CD14-positive monocyte (primary cell): ENCODE measurements around the gene EBP. TPM values are rescaled to one million over a fixed set of nuclear protein-coding genes. Genes with fewer than 3 reads are reported as not detected.

Experiments used
- DNase-seq, 3 donors: peaks; one replicate each; pipeline ENCODE4 v3.0.0-alpha.2; 2011 to 2022
- H2AFZ ChIP-seq: 2 replicates; pipeline ENCODE4 v1.6.0; 2012; ENCODE audit warnings: mild to moderate bottlenecking, low read depth, low read length, inconsistent platforms; ENCODE audit not compliant: insufficient read depth, poor library complexity, severe bottlenecking
- H3K27ac ChIP-seq, 2 donors: 1 replicate in 1 of 2; 2 replicates in 1 of 2; pipeline ENCODE4 v1.5.1; 2012 to 2013; ENCODE audit warnings: low read length in 2 of 2, control low read depth in 1 of 2, inconsistent platforms in 1 of 2, low read depth in 1 of 2, mild to moderate bottlenecking in 1 of 2
- H3K27me3 ChIP-seq, 2 donors: one replicate each; pipeline versions ENCODE4 v1.6.0 to v1.6.1; 2011 to 2013; ENCODE audit warnings: low read length in 2 of 2; ENCODE audit not compliant: control insufficient read depth in 2 of 2, insufficient read depth in 2 of 2
- H3K36me3 ChIP-seq, 2 donors: replicated peaks in 1 of 2; 1 replicate in 1 of 2; 2 replicates in 1 of 2; pipeline versions ENCODE4 v1.5.1 to v1.6.1; 2012 to 2013; ENCODE audit warnings: low read length in 2 of 2, control low read depth in 1 of 2, inconsistent platforms in 1 of 2, mild to moderate bottlenecking in 1 of 2; ENCODE audit not compliant: insufficient read depth in 2 of 2, control insufficient read depth in 1 of 2
- H3K4me1 ChIP-seq, 2 donors: 1 replicate in 1 of 2; 2 replicates in 1 of 2; pipeline versions ENCODE4 v1.5.1 to v1.6.1; 2012 to 2013; ENCODE audit warnings: low read length in 2 of 2, control low read depth in 1 of 2, inconsistent platforms in 1 of 2, mild to moderate bottlenecking in 1 of 2, moderate library complexity in 1 of 2; ENCODE audit not compliant: insufficient read depth in 2 of 2, control insufficient read depth in 1 of 2
- H3K4me2 ChIP-seq: replicated peaks from 2 replicates; pipeline ENCODE3; 2012; ENCODE audit warnings: low read length, moderate library complexity, mild to moderate bottlenecking; ENCODE audit not compliant: poor library complexity, severe bottlenecking; ENCODE audit errors: extremely low read depth
- H3K4me3 ChIP-seq, 3 experiments: fragments of 200-600 bp in 1 of 3; sonication (generic) in 1 of 3; replicated peaks in 1 of 3; 1 replicate in 2 of 3; 2 replicates in 1 of 3; pipeline ENCODE4 v1.5.1; 2011 to 2013; ENCODE audit warnings: low read length in 3 of 3, mild to moderate bottlenecking in 3 of 3, control low read depth in 2 of 3, low read depth in 2 of 3, inconsistent platforms in 1 of 3, moderate library complexity in 1 of 3
- H3K79me2 ChIP-seq: 2 replicates; pipeline ENCODE4 v1.6.0; 2012; ENCODE audit warnings: mild to moderate bottlenecking, control low read depth, inconsistent platforms, low read length, moderate library complexity; ENCODE audit not compliant: insufficient read depth
- H3K9ac ChIP-seq: 2 replicates; pipeline ENCODE4 v1.6.0; 2017; ENCODE audit warnings: low read length, mild to moderate bottlenecking; ENCODE audit not compliant: insufficient read depth, poor library complexity, severe bottlenecking
- H3K9me3 ChIP-seq, 2 donors: replicated peaks in 1 of 2; 1 replicate in 1 of 2; 2 replicates in 1 of 2; pipeline versions ENCODE4 v1.5.1 to v1.6.1; 2012 to 2013; ENCODE audit warnings: low read length in 2 of 2, control low read depth in 1 of 2; ENCODE audit not compliant: control insufficient read depth in 1 of 2, insufficient read depth in 1 of 2
- H4K20me1 ChIP-seq: 2 replicates; pipeline ENCODE4 v1.6.0; 2012; ENCODE audit warnings: mild to moderate bottlenecking, low read length, control low read depth, moderate library complexity; ENCODE audit not compliant: insufficient read depth
- H3K27ac Mint-ChIP-seq, 7 donors: one replicate each; pipeline ENCODE4 v1.8.0; 2020; ENCODE audit warnings: mild to moderate bottlenecking in 7 of 7, mixed read lengths in 7 of 7, moderate library complexity in 6 of 7, inconsistent platforms in 2 of 7
- H3K27me3 Mint-ChIP-seq, 3 donors: one replicate each; pipeline ENCODE4 v1.8.0; 2021 to 2022; ENCODE audit warnings: low read depth in 3 of 3, mild to moderate bottlenecking in 3 of 3, mixed read lengths in 3 of 3, moderate library complexity in 3 of 3, inconsistent platforms in 1 of 3
- H3K36me3 Mint-ChIP-seq, 2 donors: one replicate each; pipeline ENCODE4 v1.8.0; 2020; ENCODE audit warnings: mixed read lengths in 2 of 2, inconsistent platforms in 1 of 2, mild to moderate bottlenecking in 1 of 2
- H3K4me1 Mint-ChIP-seq: one replicate; pipeline ENCODE4 v1.8.0; 2020; ENCODE audit warnings: mild to moderate bottlenecking, mixed read lengths
- H3K4me3 Mint-ChIP-seq, 2 donors: one replicate each; pipeline ENCODE4 v1.8.0; 2020; ENCODE audit warnings: mild to moderate bottlenecking in 2 of 2, mixed read lengths in 2 of 2, moderate library complexity in 1 of 2
- H3K9me3 Mint-ChIP-seq, 7 donors: one replicate each; pipeline ENCODE4 v1.8.0; 2020 to 2022; ENCODE audit warnings: mixed read lengths in 7 of 7, mild to moderate bottlenecking in 6 of 7, moderate library complexity in 6 of 7, inconsistent platforms in 2 of 7
- CTCF ChIP-seq: fragments of 200-600 bp; IDR thresholded peaks from one replicate; pipeline ENCODE4 v1.8.0; 2022; ENCODE audit warnings: antibody characterized with exemption, mild to moderate bottlenecking
- WGBS: methylation state at CpG from one replicate; pipeline ENCODE4 v1.1.5; 2013; ENCODE audit warnings: missing lambda C conversion rate; ENCODE audit not compliant: insufficient coverage; 5-methylcytosine and 5-hydroxymethylcytosine counted together
- intact Hi-C, 2 donors: fragments of 100-400 bp; cut with micrococcal nuclease; formaldehyde crosslinking; loops; one replicate each; pipeline versions ENCODE4 v1.15.0 to v1.15.1; 2023
- polyA plus RNA-seq, 3 donors: library from polyadenylated mRNA; depleted of rRNA in 1 of 3; unstranded in 2 of 3; stranded (reverse) in 1 of 3; fragments of 300-500 nt in 2 of 3; fragments of >200 nt in 1 of 3; fragmentation: Illumina TruSeq in 2 of 3; gene quantifications; 1 replicate in 2 of 3; 2 replicates in 1 of 3; pipeline ENCODE4 v1.2.3, GENCODE V29; 2012 to 2021

The EBP gene
- polyA plus RNA-seq, 3 donors: 47.2 to 59.5 (median 47.4) TPM

GRCh38 chrX:48530736-48531135, 9.1 kb downstream of the EBP start:
- TF ChIP-seq CTCF: no peak
- WGBS: no CpG with 5 or more reads among the region's 3 CpGs
- intact Hi-C loops: no loop called here
- no peak for DNase-seq
- peaks cover 16 to 27% of the 10 kb centered on the region in 2 donors for H3K36me3 Mint-ChIP-seq
- peaks cover 18% of the 10 kb centered on the region for H3K4me1 Mint-ChIP-seq
- H3K4me2 ChIP-seq: no peak overlapping the region
- peak overlapping the region in 1 of 7 donors; percentile 91 for H3K27ac Mint-ChIP-seq
- H3K9me3 ChIP-seq: no peaks in the 10 kb centered on the region
- no peak overlapping the region for H3K4me3 Mint-ChIP-seq
- H3K79me2 ChIP-seq: no peaks in the 10 kb centered on the region
- H2AFZ ChIP-seq: no peak overlapping the region
- peak overlapping the region in 1 of 2 donors; percentile 65 for H3K27ac ChIP-seq
- no peaks in the 10 kb centered on the region for H4K20me1 ChIP-seq
- H3K9ac ChIP-seq: no peak overlapping the region
- peaks cover 5 to 7% of the 10 kb centered on the region in 2 donors for H3K4me1 ChIP-seq
- no peaks in the 10 kb centered on the region for H3K27me3 ChIP-seq
- H3K4me3 ChIP-seq: no peak overlapping the region
- peaks cover 0 to 7% (median 0%) of the 10 kb centered on the region in 7 donors for H3K9me3 Mint-ChIP-seq
- H3K36me3 ChIP-seq: peaks cover 15 to 21% of the 10 kb centered on the region in 2 donors
- peaks cover 0 to 2% (median 1%) of the 10 kb centered on the region in 3 donors for H3K27me3 Mint-ChIP-seq

GRCh38 chrX:48531358-48531959, 9.9 kb downstream of the EBP start:
- Histone ChIP-seq H3K4me1 (peaks cover 5 to 7% of the 10 kb centered on the region in 2 donors), H2AFZ (no peak overlapping the region), H3K4me2 (no peak overlapping the region), H3K36me3 (peaks cover 12 to 21% of the 10 kb centered on the region in 2 donors), H3K27ac (peak overlapping the region in 1 of 2 donors; percentile 65), H3K9me3 (no peaks in the 10 kb centered on the region), H4K20me1 (no peaks in the 10 kb centered on the region), H3K27me3 (no peaks in the 10 kb centered on the region), H3K4me3 (no peak overlapping the region), H3K9ac (no peak overlapping the region), H3K79me2 (no peaks in the 10 kb centered on the region)
- Mint-ChIP-seq H3K9me3 (peaks cover 0 to 7% (median 0%) of the 10 kb centered on the region in 7 donors), H3K4me3 (no peak overlapping the region), H3K36me3 (peaks cover 14 to 23% of the 10 kb centered on the region in 2 donors), H3K27me3 (peaks cover 0 to 2% (median 1%) of the 10 kb centered on the region in 3 donors), H3K4me1 (peaks cover 19% of the 10 kb centered on the region), H3K27ac (peak overlapping the region; percentile 36 to 91 (median 63))
- intact Hi-C loops: no loop called here
- no peak for TF ChIP-seq CTCF
- 100% methylated on average over 1 of the region's 5 CpGs for WGBS
- DNase-seq: peak; percentile 39 to 60 (median 39)
